ENCODE measurements around the gene CYB5R2. TPM values are rescaled to one million over a fixed set of nuclear protein-coding genes. Genes with fewer than 3 reads are reported as not detected.

CYB5R2 gene
- polyA plus RNA-seq, 1 donor (not counting 4 experiments of a cell fraction or from before 2014, with no cell fraction given) = 24.7 TPM

GRCh38 chr11:7635137-7635536 lies 38.2 kb downstream of the CYB5R2 start:
- dilution Hi-C loops (cut with MboI; ENCODE audit: extremely low pct_ligation_motif_present, low sequenced_read_pairs) = no loop called here
- FAIRE-seq = no peak
- Histone ChIP-seq H4K20me1 (ENCODE audit: control insufficient read depth, extremely low read depth, insufficient read depth, low read length) (no peaks in the 10 kb centered on the region), H3K79me2 (ENCODE audit: control insufficient read depth, insufficient read depth, low read length) (no peaks in the 10 kb centered on the region), H3K4me1 (ENCODE audit: control insufficient read depth, extremely low read depth, insufficient read depth, low read length) (peaks cover 11% of the 10 kb centered on the region), H3K36me3 (ENCODE audit: control insufficient read depth in 2 of 2, extremely low read depth in 1 of 2, insufficient read depth in 2 of 2, low read length in 2 of 2) (peaks cover 0 to 6% of the 10 kb centered on the region in 2 experiments), H3K4me3 (ENCODE audit: control insufficient read depth in 2 of 3, extremely low read depth in 1 of 3, insufficient read depth in 2 of 3, low read depth in 1 of 3, low read length in 3 of 3) (no peak overlapping the region), H3K4me2 (ENCODE audit: control insufficient read depth, extremely low read depth, insufficient read depth, low read depth, low read length) (no peak overlapping the region), H3K27ac (ENCODE audit: control insufficient read depth, insufficient read depth, low read length) (no peak overlapping the region), H2AFZ (ENCODE audit: control insufficient read depth, low read length) (no peak overlapping the region), H3K9me1 (ENCODE audit: control insufficient read depth, extremely low read depth, insufficient read depth, low read length) (no peaks in the 10 kb centered on the region), H3K27me3 (ENCODE audit: control insufficient read depth, extremely low read depth, insufficient read depth, low read length) (no peaks in the 10 kb centered on the region), H3K9me3 (ENCODE audit: control insufficient read depth, low read depth, low read length) (no peaks in the 10 kb centered on the region), H3K9ac (ENCODE audit: control insufficient read depth, extremely low read depth, insufficient read depth, low read length) (no peak overlapping the region)
- TF ChIP-seq EZH2 (IDR thresholded peaks at IDR 0.05; ENCODE audit: low read length) = no peak
- TF ChIP-seq CTCF (optimal IDR thresholded peaks at IDR 0.05 in 1 of 3, IDR thresholded peaks at IDR 0.05 in 1 of 3, conservative IDR thresholded peaks at IDR 0.05 in 1 of 3; ENCODE audit: extremely low read depth in 1 of 3, insufficient read depth in 2 of 3, low read length in 3 of 3) = no peak
- no peak for DNase-seq (ENCODE audit: low read depth, low spot score)

GRCh38 chr11:7632211-7632610 lies 41.1 kb downstream of the CYB5R2 start:
- DNase-seq (ENCODE audit: low read depth, low spot score) (no peak), FAIRE-seq (no peak)
- H3K9me1 ChIP-seq (ENCODE audit: control insufficient read depth, extremely low read depth, insufficient read depth, low read length) = no peaks in the 10 kb centered on the region
- dilution Hi-C loops (cut with MboI; ENCODE audit: extremely low pct_ligation_motif_present, low sequenced_read_pairs) = no loop called here
- H4K20me1 ChIP-seq (ENCODE audit: control insufficient read depth, extremely low read depth, insufficient read depth, low read length) = no peaks in the 10 kb centered on the region
- no peak overlapping the region for H3K4me3 ChIP-seq (ENCODE audit: control insufficient read depth in 2 of 3, extremely low read depth in 1 of 3, insufficient read depth in 2 of 3, low read depth in 1 of 3, low read length in 3 of 3)
- peaks cover under 1% of the 10 kb centered on the region for H3K4me1 ChIP-seq (ENCODE audit: control insufficient read depth, extremely low read depth, insufficient read depth, low read length)
- H3K27me3 ChIP-seq (ENCODE audit: control insufficient read depth, extremely low read depth, insufficient read depth, low read length) = no peaks in the 10 kb centered on the region
- no peak overlapping the region for H3K4me2 ChIP-seq (ENCODE audit: control insufficient read depth, extremely low read depth, insufficient read depth, low read depth, low read length)
- no peak for TF ChIP-seq CTCF (optimal IDR thresholded peaks at IDR 0.05 in 1 of 3, IDR thresholded peaks at IDR 0.05 in 1 of 3, conservative IDR thresholded peaks at IDR 0.05 in 1 of 3; ENCODE audit: extremely low read depth in 1 of 3, insufficient read depth in 2 of 3, low read length in 3 of 3)
- TF ChIP-seq EZH2 (IDR thresholded peaks at IDR 0.05; ENCODE audit: low read length) = no peak
- H2AFZ ChIP-seq (ENCODE audit: control insufficient read depth, low read length) = no peak overlapping the region
- no peaks in the 10 kb centered on the region for H3K9me3 ChIP-seq (ENCODE audit: control insufficient read depth, low read depth, low read length)
- H3K36me3 ChIP-seq (ENCODE audit: control insufficient read depth in 2 of 2, extremely low read depth in 1 of 2, insufficient read depth in 2 of 2, low read length in 2 of 2) = peaks cover 0 to 6% of the 10 kb centered on the region in 2 experiments
- H3K9ac ChIP-seq (ENCODE audit: control insufficient read depth, extremely low read depth, insufficient read depth, low read length) = no peak overlapping the region
- H3K79me2 ChIP-seq (ENCODE audit: control insufficient read depth, insufficient read depth, low read length) = no peaks in the 10 kb centered on the region
- no peak overlapping the region for H3K27ac ChIP-seq (ENCODE audit: control insufficient read depth, insufficient read depth, low read length)
